Measurements from ENCODE around the gene ARHGEF4. TPM values are rescaled to one million over a fixed set of nuclear protein-coding genes. Genes with fewer than 3 reads are reported as not detected.

The ARHGEF4 gene
- total RNA-seq, 4 donors from 2014 or later, result 108 to 378 (median 134) TPM

DNA sequence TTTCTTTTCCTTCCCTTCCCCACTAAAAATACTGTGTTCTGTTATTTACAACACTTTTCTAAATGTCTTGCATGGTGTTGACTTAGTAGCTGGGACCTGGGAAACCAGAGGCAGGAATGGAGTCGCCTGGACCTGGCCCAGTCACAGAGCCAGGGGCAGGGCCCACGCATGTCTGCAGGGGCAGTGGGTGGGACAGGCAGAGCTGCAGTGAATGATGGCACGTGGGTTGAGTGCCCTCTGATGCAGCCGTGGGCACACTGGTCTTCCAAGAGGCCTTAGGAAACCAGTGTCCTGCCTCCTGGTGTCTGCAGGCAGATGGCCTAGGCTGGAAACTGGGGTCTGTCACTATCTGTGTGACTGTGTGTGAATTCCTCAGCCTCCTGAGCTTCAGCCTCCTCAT, 46.8 kb downstream of the ARHGEF4 start:
- no peaks in the 10 kb centered on the region for H3K36me3 ChIP-seq
- H3K4me1 ChIP-seq, result peaks cover 21% of the 10 kb centered on the region
- TF ChIP-seq POLR2AphosphoS5 (IDR thresholded peaks at IDR 0.05), result no peak
- no peak for TF ChIP-seq POLR2A (IDR thresholded peaks at IDR 0.05)
- TF ChIP-seq EP300 (IDR thresholded peaks at IDR 0.05), result no peak
- TF ChIP-seq, protein P1, sequence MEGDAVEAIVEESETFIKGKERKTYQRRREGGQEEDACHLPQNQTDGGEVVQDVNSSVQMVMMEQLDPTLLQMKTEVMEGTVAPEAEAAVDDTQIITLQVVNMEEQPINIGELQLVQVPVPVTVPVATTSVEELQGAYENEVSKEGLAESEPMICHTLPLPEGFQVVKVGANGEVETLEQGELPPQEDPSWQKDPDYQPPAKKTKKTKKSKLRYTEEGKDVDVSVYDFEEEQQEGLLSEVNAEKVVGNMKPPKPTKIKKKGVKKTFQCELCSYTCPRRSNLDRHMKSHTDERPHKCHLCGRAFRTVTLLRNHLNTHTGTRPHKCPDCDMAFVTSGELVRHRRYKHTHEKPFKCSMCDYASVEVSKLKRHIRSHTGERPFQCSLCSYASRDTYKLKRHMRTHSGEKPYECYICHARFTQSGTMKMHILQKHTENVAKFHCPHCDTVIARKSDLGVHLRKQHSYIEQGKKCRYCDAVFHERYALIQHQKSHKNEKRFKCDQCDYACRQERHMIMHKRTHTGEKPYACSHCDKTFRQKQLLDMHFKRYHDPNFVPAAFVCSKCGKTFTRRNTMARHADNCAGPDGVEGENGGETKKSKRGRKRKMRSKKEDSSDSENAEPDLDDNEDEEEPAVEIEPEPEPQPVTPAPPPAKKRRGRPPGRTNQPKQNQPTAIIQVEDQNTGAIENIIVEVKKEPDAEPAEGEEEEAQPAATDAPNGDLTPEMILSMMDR (IDR thresholded peaks at IDR 0.05), result no peak
- no peak overlapping the region for H3K4me3 ChIP-seq
- H3K27ac ChIP-seq, result peak overlapping the region; percentile 65
- no peaks in the 10 kb centered on the region for H3K27me3 ChIP-seq
- WGBS, result 16% methylated on average over 4 of the region's 4 CpGs
- DNase-seq (ENCODE audit: low spot score in 2 of 2), result no peak
- H3K9me3 ChIP-seq, result no peaks in the 10 kb centered on the region

DNA sequence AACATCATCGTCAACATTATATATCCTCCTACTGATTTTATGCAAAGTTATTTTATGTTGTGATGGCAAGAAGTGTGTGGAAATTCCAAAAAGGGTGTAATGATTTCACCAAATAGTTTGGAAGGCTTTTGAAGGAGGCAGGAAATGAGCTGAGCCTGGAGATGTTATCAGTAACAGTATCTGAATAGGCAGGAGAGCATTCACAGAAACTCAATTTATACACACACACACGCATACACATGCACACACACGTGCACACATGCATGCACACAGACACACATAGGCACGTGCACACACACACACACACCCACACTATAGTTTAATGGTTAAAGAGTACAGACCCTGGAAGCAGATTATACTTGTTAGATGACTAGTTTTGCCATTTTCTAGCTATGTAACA, 47.3 kb downstream of the ARHGEF4 start:
- H3K27me3 ChIP-seq, result no peaks in the 10 kb centered on the region
- 49% methylated on average over 4 of the region's 4 CpGs for WGBS
- no peaks in the 10 kb centered on the region for H3K9me3 ChIP-seq
- peaks cover 21% of the 10 kb centered on the region for H3K4me1 ChIP-seq
- H3K4me3 ChIP-seq, result no peak overlapping the region
- no peaks in the 10 kb centered on the region for H3K36me3 ChIP-seq
- peak overlapping the region; percentile 65 for H3K27ac ChIP-seq
- DNase-seq (ENCODE audit: low spot score in 2 of 2), result no peak
- no peak for TF ChIP-seq POLR2A (IDR thresholded peaks at IDR 0.05)
- TF ChIP-seq EP300 (IDR thresholded peaks at IDR 0.05), result no peak
- TF ChIP-seq, protein P1 (IDR thresholded peaks at IDR 0.05), result no peak
- no peak for TF ChIP-seq POLR2AphosphoS5 (IDR thresholded peaks at IDR 0.05)

DNA sequence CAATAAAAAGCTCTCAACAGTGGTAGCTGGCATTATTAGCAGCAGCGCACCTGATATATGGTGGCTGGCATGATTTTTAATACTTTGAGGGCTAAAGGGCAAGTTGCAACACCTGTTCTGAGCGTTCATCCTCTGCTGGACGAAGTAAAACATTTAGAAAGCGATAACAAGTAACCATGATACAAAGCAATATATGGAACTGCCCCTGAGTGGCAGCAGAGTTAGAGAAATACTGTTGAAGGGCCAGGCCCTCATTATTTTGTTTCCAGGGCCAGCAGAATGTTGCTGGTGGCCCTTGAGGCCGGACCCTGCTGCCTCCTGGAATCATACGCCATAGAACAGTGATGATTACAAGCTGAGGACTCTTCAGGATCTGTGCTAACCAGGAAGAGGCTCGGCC, 47.8 kb downstream of the ARHGEF4 start:
- TF ChIP-seq, protein P1 (IDR thresholded peaks at IDR 0.05), result no peak
- TF ChIP-seq POLR2AphosphoS5 (IDR thresholded peaks at IDR 0.05) (no peak), POLR2A (IDR thresholded peaks at IDR 0.05) (no peak), EP300 (IDR thresholded peaks at IDR 0.05) (no peak)
- 60% methylated on average over 7 of the region's 7 CpGs for WGBS
- no peak for DNase-seq (ENCODE audit: low spot score in 2 of 2)
- no peak overlapping the region for H3K4me3 ChIP-seq
- no peaks in the 10 kb centered on the region for H3K9me3 ChIP-seq
- H3K36me3 ChIP-seq, result no peaks in the 10 kb centered on the region
- H3K4me1 ChIP-seq, result peaks cover 21% of the 10 kb centered on the region
- H3K27me3 ChIP-seq, result no peaks in the 10 kb centered on the region
- H3K27ac ChIP-seq, result peak overlapping the region; percentile 63

DNA sequence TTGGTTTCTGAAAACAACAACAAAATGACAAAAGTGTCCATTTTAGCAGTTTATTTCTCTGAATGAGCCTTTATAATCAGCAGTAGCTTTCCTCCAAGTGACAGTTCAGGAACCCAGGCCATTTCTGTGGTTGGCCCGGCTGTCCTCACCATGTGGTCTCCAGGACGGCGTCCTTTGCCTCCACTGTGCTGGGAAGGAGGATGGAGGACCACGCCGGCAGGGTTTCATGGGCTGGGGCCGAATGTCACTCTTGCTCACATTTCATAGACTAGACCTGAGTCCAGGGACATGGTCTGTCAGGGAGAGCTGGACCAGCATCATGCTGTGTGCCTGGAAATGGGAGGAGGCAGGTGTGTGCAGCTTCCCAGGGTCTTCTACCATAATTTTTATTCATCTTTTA, 50.9 kb downstream of the ARHGEF4 start:
- Histone ChIP-seq H3K9me3 (no peaks in the 10 kb centered on the region), H3K4me1 (peaks cover 20% of the 10 kb centered on the region), H3K27ac (no peak overlapping the region), H3K27me3 (no peaks in the 10 kb centered on the region), H3K4me3 (no peak overlapping the region), H3K36me3 (no peaks in the 10 kb centered on the region)
- WGBS, result 84% methylated on average over 6 of the region's 6 CpGs
- peak in 1 of 2 donors; percentile 50 for DNase-seq (ENCODE audit: low spot score in 2 of 2)
- TF ChIP-seq EP300 (IDR thresholded peaks at IDR 0.05) (no peak), POLR2AphosphoS5 (IDR thresholded peaks at IDR 0.05) (no peak), POLR2A (IDR thresholded peaks at IDR 0.05) (no peak)
- TF ChIP-seq, protein P1 (IDR thresholded peaks at IDR 0.05), result no peak

- Histone ChIP-seq H3K9me3 (no peaks in the 10 kb centered on the region), H3K27me3 (peaks cover 3% of the 10 kb centered on the region), H3K27ac (no peak overlapping the region), H3K36me3 (no peaks in the 10 kb centered on the region), H3K4me3 (no peak overlapping the region), H3K4me1 (peaks cover 3% of the 10 kb centered on the region)
- WGBS, result 65% methylated on average over 5 of the region's 5 CpGs
- TF ChIP-seq EP300 (IDR thresholded peaks at IDR 0.05) (no peak), POLR2AphosphoS5 (IDR thresholded peaks at IDR 0.05) (no peak), POLR2A (IDR thresholded peaks at IDR 0.05) (no peak)
- TF ChIP-seq, protein P1 (IDR thresholded peaks at IDR 0.05), result no peak
- no peak for DNase-seq (ENCODE audit: low spot score in 2 of 2)
Measured at GRCh38 chr2:130890941-130891669, 54.4 kb downstream of the ARHGEF4 start.

Data from suprapubic skin (tissue), 4 donors.